Neural progenitor cell (in vitro differentiated cells): ENCODE data around the gene SERPINB13. TPM values are rescaled to one million over a fixed set of nuclear protein-coding genes. Genes with fewer than 3 reads are reported as not detected.

ENCODE experiments used
- DNase-seq: peaks from one replicate; pipeline ENCODE4 v3.0.0-alpha.2; 2016; ENCODE audit warnings: low spot score
- H2AFZ ChIP-seq: fragments of 200-600 bp; sonication (generic); replicated peaks from 2 replicates; pipeline ENCODE4 v1.6.1; 2016; ENCODE audit warnings: antibody characterized with exemption
- H3F3A ChIP-seq: fragments of 200-600 bp; sonication (generic); 2 replicates; pipeline ENCODE4 v1.6.1; 2016; ENCODE audit warnings: antibody characterized with exemption, low read depth
- H3K27ac ChIP-seq: fragments of 200-600 bp; sonication (generic); 2 replicates; pipeline ENCODE4 v1.5.1; 2016; ENCODE audit warnings: mild to moderate bottlenecking
- H3K27me3 ChIP-seq: fragments of 200-600 bp; sonication (generic); 2 replicates; pipeline ENCODE4 v1.6.1; 2016; ENCODE audit warnings: mild to moderate bottlenecking, moderate library complexity
- H3K36me3 ChIP-seq: fragments of 200-600 bp; sonication (generic); 2 replicates; pipeline ENCODE4 v1.5.1; 2016
- H3K4me1 ChIP-seq: fragments of 200-600 bp; sonication (generic); 2 replicates; pipeline ENCODE4 v1.6.1; 2016; ENCODE audit warnings: mixed run types
- H3K4me2 ChIP-seq: fragments of 200-600 bp; sonication (generic); 2 replicates; pipeline ENCODE4 v1.6.1; 2016
- H3K4me3 ChIP-seq: fragments of 200-600 bp; sonication (generic); 2 replicates; pipeline ENCODE4 v1.5.1; 2016
- H3K79me2 ChIP-seq: fragments of 200-600 bp; sonication (generic); 2 replicates; pipeline ENCODE4 v1.6.1; 2016; ENCODE audit warnings: low read depth
- H3K9ac ChIP-seq: fragments of 200-600 bp; sonication (generic); 2 replicates; pipeline ENCODE4 v1.6.1; 2016
- H3K9me3 ChIP-seq: fragments of 200-600 bp; sonication (generic); 2 replicates; pipeline ENCODE4 v1.5.1; 2016; ENCODE audit warnings: low read depth
- H4K20me1 ChIP-seq: fragments of 200-600 bp; sonication (generic); 2 replicates; pipeline ENCODE4 v1.6.1; 2016; ENCODE audit warnings: low read depth
- H3K27ac Mint-ChIP-seq: 3 replicates; pipeline ENCODE4 v1.8.0; 2021; ENCODE audit warnings: mixed read lengths
- H3K27me3 Mint-ChIP-seq: 2 replicates; pipeline ENCODE4 v1.8.0; 2022; ENCODE audit warnings: low read depth, mild to moderate bottlenecking, inconsistent platforms, moderate library complexity, mixed read lengths; ENCODE audit not compliant: insufficient read depth
- H3K36me3 Mint-ChIP-seq: 3 replicates; pipeline ENCODE4 v1.8.0; 2021; ENCODE audit warnings: mixed read lengths
- H3K4me1 Mint-ChIP-seq: 3 replicates; pipeline ENCODE4 v1.8.0; 2021; ENCODE audit warnings: mixed read lengths
- H3K4me3 Mint-ChIP-seq: 3 replicates; pipeline ENCODE4 v1.8.0; 2021; ENCODE audit warnings: mild to moderate bottlenecking, moderate library complexity, mixed read lengths
- H3K9me3 Mint-ChIP-seq: 3 replicates; pipeline ENCODE4 v1.8.0; 2020; ENCODE audit warnings: mixed read lengths
- EZH2 ChIP-seq: fragments of 200-600 bp; sonication (generic); IDR thresholded peaks from 2 replicates; pipeline ENCODE4 v1.6.1; 2017; ENCODE audit warnings: antibody characterized with exemption, mild to moderate bottlenecking, moderate library complexity
- EZH2phosphoT487 ChIP-seq: fragments of 200-600 bp; sonication (generic); IDR thresholded peaks from 2 replicates; pipeline ENCODE4 v1.6.1; 2017; ENCODE audit warnings: antibody characterized with exemption
- total RNA-seq: library from RNA; depleted of rRNA; stranded (reverse); fragments of >200 nt; gene quantifications from 2 replicates; pipeline ENCODE4 v1.2.3, GENCODE V29; 2015; ENCODE audit warnings: low replicate concordance
- TF ChIP-seq, protein P1 (sequence below): fragments of 200-600 bp; sonication (generic); IDR thresholded peaks from 2 replicates; pipeline ENCODE4 v1.5.1; 2017; ENCODE audit warnings: antibody characterized with exemption, mild to moderate bottlenecking

Gene SERPINB13
- total RNA-seq, 1 donor from 2014 or later, result not detected

DNA sequence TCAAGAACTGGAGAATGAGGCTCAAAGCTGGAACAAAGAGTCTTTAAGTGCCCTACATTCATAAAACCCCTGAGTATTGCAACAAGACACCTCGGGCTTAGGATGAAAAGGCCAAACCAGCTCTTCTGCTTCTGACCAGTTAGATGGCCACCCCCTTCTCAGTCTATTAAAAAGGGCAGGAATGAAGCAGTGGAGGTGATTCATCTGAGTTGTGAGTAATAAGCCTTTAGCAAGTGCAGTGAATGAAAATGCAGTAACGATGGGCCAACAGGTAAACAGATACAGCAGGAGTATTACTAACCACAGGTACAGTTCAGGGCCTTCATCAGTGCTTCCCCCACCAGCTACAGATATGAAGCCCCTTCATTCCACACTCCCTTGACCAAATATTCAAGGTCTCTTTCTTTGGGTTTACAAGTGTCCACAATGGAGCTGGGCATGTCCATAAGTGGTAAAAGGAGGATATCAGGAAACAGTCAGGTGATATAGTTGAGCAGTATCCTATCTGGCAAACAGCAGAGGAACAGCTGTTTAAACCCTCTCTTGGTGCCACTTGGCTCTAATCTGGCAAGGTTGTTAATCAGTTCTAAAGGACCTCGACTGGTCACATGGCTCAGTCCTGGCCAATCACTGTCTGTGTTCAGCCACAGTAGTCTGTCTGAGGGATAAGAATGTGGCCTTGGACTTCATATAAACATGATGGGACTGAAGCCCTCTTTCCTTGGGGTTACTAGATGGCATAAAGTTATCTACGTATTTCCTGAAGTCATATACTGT, 17.8 kb downstream of the SERPINB13 start:
- Histone ChIP-seq H3K4me1 (no peaks in the 10 kb centered on the region), H4K20me1 (no peaks in the 10 kb centered on the region), H3K4me2 (no peak overlapping the region), H3K27me3 (no peaks in the 10 kb centered on the region), H3F3A (no peaks in the 10 kb centered on the region), H3K27ac (no peak overlapping the region), H2AFZ (no peak overlapping the region), H3K79me2 (no peaks in the 10 kb centered on the region), H3K36me3 (no peaks in the 10 kb centered on the region), H3K9me3 (no peaks in the 10 kb centered on the region), H3K4me3 (no peak overlapping the region), H3K9ac (no peak overlapping the region)
- TF ChIP-seq EZH2phosphoT487 (no peak), EZH2 (no peak)
- TF ChIP-seq, protein P1, sequence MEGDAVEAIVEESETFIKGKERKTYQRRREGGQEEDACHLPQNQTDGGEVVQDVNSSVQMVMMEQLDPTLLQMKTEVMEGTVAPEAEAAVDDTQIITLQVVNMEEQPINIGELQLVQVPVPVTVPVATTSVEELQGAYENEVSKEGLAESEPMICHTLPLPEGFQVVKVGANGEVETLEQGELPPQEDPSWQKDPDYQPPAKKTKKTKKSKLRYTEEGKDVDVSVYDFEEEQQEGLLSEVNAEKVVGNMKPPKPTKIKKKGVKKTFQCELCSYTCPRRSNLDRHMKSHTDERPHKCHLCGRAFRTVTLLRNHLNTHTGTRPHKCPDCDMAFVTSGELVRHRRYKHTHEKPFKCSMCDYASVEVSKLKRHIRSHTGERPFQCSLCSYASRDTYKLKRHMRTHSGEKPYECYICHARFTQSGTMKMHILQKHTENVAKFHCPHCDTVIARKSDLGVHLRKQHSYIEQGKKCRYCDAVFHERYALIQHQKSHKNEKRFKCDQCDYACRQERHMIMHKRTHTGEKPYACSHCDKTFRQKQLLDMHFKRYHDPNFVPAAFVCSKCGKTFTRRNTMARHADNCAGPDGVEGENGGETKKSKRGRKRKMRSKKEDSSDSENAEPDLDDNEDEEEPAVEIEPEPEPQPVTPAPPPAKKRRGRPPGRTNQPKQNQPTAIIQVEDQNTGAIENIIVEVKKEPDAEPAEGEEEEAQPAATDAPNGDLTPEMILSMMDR, result no peak
- DNase-seq, result no peak
- no peaks in the 10 kb centered on the region for H3K9me3 Mint-ChIP-seq
- no peak overlapping the region for H3K27ac Mint-ChIP-seq
- no peaks in the 10 kb centered on the region for H3K36me3 Mint-ChIP-seq
- no peaks in the 10 kb centered on the region for H3K4me1 Mint-ChIP-seq
- H3K27me3 Mint-ChIP-seq, result no peaks in the 10 kb centered on the region
- H3K4me3 Mint-ChIP-seq, result no peak overlapping the region

DNA sequence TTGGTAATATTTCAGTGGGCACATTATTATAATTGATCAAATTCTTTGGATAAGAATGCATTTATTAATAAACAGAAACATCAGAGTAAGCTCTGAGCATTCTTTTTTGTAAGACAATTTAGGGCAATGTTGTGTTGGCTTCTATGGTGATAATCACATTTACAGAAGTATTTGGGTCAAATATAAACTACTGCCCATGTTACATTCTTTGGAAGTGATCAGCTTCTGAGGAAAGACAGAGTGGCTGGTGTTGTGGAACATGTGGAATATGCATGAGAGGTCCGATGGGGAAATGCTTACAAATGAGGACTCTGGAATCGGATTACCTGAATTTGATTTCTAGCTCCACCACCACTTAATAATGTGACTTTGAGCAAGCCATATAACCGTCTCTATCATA, 19.4 kb downstream of the SERPINB13 start:
- no peak overlapping the region for H3K4me3 Mint-ChIP-seq
- no peaks in the 10 kb centered on the region for H3F3A ChIP-seq
- H3K79me2 ChIP-seq, result no peaks in the 10 kb centered on the region
- H3K36me3 Mint-ChIP-seq, result no peaks in the 10 kb centered on the region
- H3K36me3 ChIP-seq, result no peaks in the 10 kb centered on the region
- H3K27me3 ChIP-seq, result no peaks in the 10 kb centered on the region
- no peaks in the 10 kb centered on the region for H3K9me3 Mint-ChIP-seq
- H2AFZ ChIP-seq, result no peak overlapping the region
- H3K4me1 ChIP-seq, result no peaks in the 10 kb centered on the region
- no peak overlapping the region for H3K27ac Mint-ChIP-seq
- H3K4me3 ChIP-seq, result no peak overlapping the region
- no peak overlapping the region for H3K4me2 ChIP-seq
- H3K27ac ChIP-seq, result no peak overlapping the region
- TF ChIP-seq EZH2 (no peak), EZH2phosphoT487 (no peak)
- TF ChIP-seq, protein P1, result no peak
- H3K4me1 Mint-ChIP-seq, result no peaks in the 10 kb centered on the region
- peaks cover 4% of the 10 kb centered on the region for H3K27me3 Mint-ChIP-seq
- no peak for DNase-seq
- H3K9ac ChIP-seq, result no peak overlapping the region
- no peaks in the 10 kb centered on the region for H3K9me3 ChIP-seq
- H4K20me1 ChIP-seq, result no peaks in the 10 kb centered on the region

DNA sequence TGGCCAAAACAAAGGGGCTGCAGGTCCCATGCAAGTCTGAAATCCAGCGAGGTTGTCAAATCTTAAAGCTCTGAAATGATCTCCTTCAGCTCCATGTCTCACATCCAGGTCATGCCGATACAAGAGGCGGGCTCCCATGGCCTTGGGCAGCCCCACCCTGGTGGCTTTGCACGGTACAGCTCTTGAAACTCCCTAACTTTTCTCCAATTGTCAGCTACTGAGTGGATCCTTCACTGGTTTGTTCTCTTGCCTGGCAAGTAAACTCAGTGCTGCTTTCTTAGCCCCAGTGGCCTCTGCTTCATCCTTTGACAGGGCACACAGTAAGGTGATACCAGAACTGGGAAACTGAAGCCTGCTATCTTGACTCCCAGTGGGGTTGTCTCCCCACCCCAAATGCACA, 26.3 kb downstream of the SERPINB13 start:
- Histone ChIP-seq H2AFZ (no peak overlapping the region), H3K36me3 (no peaks in the 10 kb centered on the region), H3F3A (no peaks in the 10 kb centered on the region), H3K9me3 (no peaks in the 10 kb centered on the region), H3K4me3 (no peak overlapping the region), H4K20me1 (no peaks in the 10 kb centered on the region), H3K9ac (no peak overlapping the region), H3K4me1 (no peaks in the 10 kb centered on the region), H3K27me3 (no peaks in the 10 kb centered on the region), H3K79me2 (no peaks in the 10 kb centered on the region), H3K27ac (no peak overlapping the region), H3K4me2 (no peak overlapping the region)
- Mint-ChIP-seq H3K4me1 (no peaks in the 10 kb centered on the region), H3K4me3 (no peak overlapping the region), H3K27me3 (peaks cover 4% of the 10 kb centered on the region), H3K36me3 (no peaks in the 10 kb centered on the region), H3K27ac (no peak overlapping the region), H3K9me3 (no peaks in the 10 kb centered on the region)
- DNase-seq, result no peak
- TF ChIP-seq EZH2phosphoT487 (no peak), EZH2 (no peak)
- TF ChIP-seq, protein P1, result no peak
